ENCODE results near the gene NOP53. TPM values are rescaled to one million over a fixed set of nuclear protein-coding genes. Genes with fewer than 3 reads are reported as not detected.

The NOP53 gene
- total RNA-seq, 1 donor = 55.7 TPM

GRCh38 chr19:47778049-47778953 is 33.0 kb downstream of the NOP53 start, which contains the start of gene SELENOW:
Gene SELENOW, plus strand, starts transcription at chr19:47778703. Its CDS starts 83 bp downstream, at chr19:47778786.
- TF ChIP-seq, protein P1, sequence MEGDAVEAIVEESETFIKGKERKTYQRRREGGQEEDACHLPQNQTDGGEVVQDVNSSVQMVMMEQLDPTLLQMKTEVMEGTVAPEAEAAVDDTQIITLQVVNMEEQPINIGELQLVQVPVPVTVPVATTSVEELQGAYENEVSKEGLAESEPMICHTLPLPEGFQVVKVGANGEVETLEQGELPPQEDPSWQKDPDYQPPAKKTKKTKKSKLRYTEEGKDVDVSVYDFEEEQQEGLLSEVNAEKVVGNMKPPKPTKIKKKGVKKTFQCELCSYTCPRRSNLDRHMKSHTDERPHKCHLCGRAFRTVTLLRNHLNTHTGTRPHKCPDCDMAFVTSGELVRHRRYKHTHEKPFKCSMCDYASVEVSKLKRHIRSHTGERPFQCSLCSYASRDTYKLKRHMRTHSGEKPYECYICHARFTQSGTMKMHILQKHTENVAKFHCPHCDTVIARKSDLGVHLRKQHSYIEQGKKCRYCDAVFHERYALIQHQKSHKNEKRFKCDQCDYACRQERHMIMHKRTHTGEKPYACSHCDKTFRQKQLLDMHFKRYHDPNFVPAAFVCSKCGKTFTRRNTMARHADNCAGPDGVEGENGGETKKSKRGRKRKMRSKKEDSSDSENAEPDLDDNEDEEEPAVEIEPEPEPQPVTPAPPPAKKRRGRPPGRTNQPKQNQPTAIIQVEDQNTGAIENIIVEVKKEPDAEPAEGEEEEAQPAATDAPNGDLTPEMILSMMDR (IDR thresholded peaks at IDR 0.05; ENCODE audit: extremely low read depth, low read depth, low read length) = no peak
- H2AFZ ChIP-seq (ENCODE audit: low read length) = peak within 1 kb of the TSS; percentile 99

DNA sequence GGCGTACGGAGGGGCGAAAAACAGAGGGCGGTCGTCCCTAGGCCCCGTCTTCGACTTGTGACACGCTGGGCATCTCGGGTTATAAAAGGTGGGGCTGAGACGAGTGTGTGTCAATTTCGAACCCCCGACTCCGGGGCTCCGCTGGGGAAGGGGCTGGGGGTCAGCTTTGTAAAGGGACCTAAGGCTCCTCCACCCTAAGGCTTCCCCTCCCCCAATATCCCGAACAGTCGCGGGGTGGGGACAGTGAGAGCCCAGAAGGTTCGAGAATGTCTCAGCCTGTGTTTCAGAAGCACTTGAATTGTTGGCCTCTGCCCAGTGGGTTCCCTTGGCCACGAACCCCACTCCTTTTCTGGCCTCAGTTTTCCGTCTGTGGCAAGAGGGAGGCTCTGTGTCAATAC is 33.6 kb downstream of the NOP53 start:
- H3K79me2 ChIP-seq (ENCODE audit: insufficient read depth, low read length) = peaks cover 37% of the 10 kb centered on the region
- peak overlapping the region; percentile 98 for H3K4me3 ChIP-seq (ENCODE audit: insufficient read depth, low read length)
- no peaks in the 10 kb centered on the region for H3K9me3 ChIP-seq (ENCODE audit: low read depth, low read length)
- TF ChIP-seq, protein P1 (IDR thresholded peaks at IDR 0.05; ENCODE audit: extremely low read depth, low read depth, low read length) = no peak
- H4K20me1 ChIP-seq (ENCODE audit: insufficient read depth, low read length) = peaks cover 27% of the 10 kb centered on the region
- peak; percentile 82 for DNase-seq (ENCODE audit: insufficient read length, low spot score, missing footprints)
- H3K27ac ChIP-seq (ENCODE audit: low read depth, low read length) = peak overlapping the region; percentile 96
- H3K27me3 ChIP-seq (ENCODE audit: insufficient read depth, low read length) = no peaks in the 10 kb centered on the region
- peak overlapping the region; percentile 99 for H2AFZ ChIP-seq (ENCODE audit: low read length)
- H3K36me3 ChIP-seq (ENCODE audit: insufficient read depth, low read length) = peaks cover 28% of the 10 kb centered on the region
- peak overlapping the region; percentile 96 for H3K4me2 ChIP-seq (ENCODE audit: insufficient read depth, low read length)
- peaks cover 14% of the 10 kb centered on the region for H3K4me1 ChIP-seq (ENCODE audit: insufficient read depth, low read length)

More at GRCh38 chr19:47778049-47778953, 33.0 kb downstream of the NOP53 start, which contains the start of gene SELENOW:
- peaks cover 37% of the 10 kb centered on the region for H3K79me2 ChIP-seq (ENCODE audit: insufficient read depth, low read length)
- H4K20me1 ChIP-seq (ENCODE audit: insufficient read depth, low read length) = peaks cover 27% of the 10 kb centered on the region
- H3K9me3 ChIP-seq (ENCODE audit: low read depth, low read length) = no peaks in the 10 kb centered on the region
- H3K4me3 ChIP-seq (ENCODE audit: insufficient read depth, low read length) = peak within 1 kb of the TSS; percentile 98
- H3K4me2 ChIP-seq (ENCODE audit: insufficient read depth, low read length) = peak within 1 kb of the TSS; percentile 96
- peaks cover 14% of the 10 kb centered on the region for H3K4me1 ChIP-seq (ENCODE audit: insufficient read depth, low read length)
- H3K27ac ChIP-seq (ENCODE audit: low read depth, low read length) = peak within 1 kb of the TSS; percentile 96
- DNase-seq (ENCODE audit: insufficient read length, low spot score, missing footprints) = peak; percentile 97
- peaks cover 22% of the 10 kb centered on the region for H3K36me3 ChIP-seq (ENCODE audit: insufficient read depth, low read length)
- H3K27me3 ChIP-seq (ENCODE audit: insufficient read depth, low read length) = no peaks in the 10 kb centered on the region

DNA sequence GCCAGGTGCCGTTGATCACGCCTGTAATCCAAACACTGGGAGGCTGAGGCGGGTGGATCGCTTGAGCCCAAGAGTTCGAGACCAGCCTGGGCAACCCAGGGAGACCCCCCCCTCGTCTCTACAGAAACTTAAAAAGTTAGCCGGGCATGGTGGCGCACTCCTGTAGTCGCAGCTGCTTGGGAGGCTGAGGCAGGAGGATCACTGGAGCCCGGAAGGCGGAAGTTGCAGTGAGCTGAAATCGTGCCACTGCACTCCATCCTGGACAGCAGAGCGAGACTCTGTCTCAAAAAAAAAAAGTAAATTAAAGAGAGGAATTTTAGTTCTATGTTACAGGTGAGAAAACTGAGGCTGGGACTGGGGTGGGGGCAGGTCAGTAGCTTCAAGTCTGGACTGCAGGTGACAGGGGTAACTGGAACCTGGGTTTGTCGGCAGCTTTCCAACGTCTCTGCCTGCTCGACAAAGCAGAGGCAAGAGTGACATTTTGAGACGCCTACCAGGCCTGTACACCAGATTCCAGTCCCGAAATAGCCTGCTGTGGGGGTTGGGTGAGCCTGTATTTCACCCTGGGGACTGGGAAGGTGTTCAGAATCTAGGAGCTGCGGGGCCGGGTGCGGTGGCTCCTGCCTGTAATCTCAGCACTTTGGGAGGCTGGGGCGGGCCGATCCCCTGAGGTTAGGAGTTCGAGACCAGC is 34.3 kb downstream of the NOP53 start:
- Histone ChIP-seq H3K36me3 (ENCODE audit: insufficient read depth, low read length) (peaks cover 36% of the 10 kb centered on the region), H3K9me3 (ENCODE audit: low read depth, low read length) (no peaks in the 10 kb centered on the region), H3K27ac (ENCODE audit: low read depth, low read length) (no peak overlapping the region), H3K4me2 (ENCODE audit: insufficient read depth, low read length) (peak overlapping the region; percentile 96), H2AFZ (ENCODE audit: low read length) (peak overlapping the region; percentile 29), H3K4me1 (ENCODE audit: insufficient read depth, low read length) (peaks cover 14% of the 10 kb centered on the region), H4K20me1 (ENCODE audit: insufficient read depth, low read length) (peaks cover 27% of the 10 kb centered on the region), H3K4me3 (ENCODE audit: insufficient read depth, low read length) (peak overlapping the region; percentile 98), H3K79me2 (ENCODE audit: insufficient read depth, low read length) (peaks cover 37% of the 10 kb centered on the region), H3K27me3 (ENCODE audit: insufficient read depth, low read length) (no peaks in the 10 kb centered on the region)
- peak; percentile 62 for DNase-seq (ENCODE audit: insufficient read length, low spot score, missing footprints)
- TF ChIP-seq, protein P1 (IDR thresholded peaks at IDR 0.05; ENCODE audit: extremely low read depth, low read depth, low read length) = no peak

DNA sequence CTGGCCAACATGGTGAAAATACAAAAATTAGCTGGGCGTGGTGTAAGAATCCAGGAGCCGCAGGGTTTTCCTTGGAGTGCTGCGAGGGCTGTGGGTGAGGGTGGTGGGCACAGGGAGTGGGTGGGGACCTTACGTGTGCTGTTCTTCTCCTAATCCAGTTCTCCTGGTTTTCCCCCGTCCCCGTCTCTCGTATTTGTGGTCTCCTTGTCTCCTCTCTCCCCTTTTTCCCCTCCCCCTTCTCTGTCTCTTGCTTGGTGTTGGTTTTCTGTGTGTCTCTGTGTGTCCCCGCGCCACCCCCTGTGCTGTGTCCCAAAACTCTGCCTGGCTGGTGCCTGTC is 34.8 kb downstream of the NOP53 start:
- Histone ChIP-seq H3K4me3 (ENCODE audit: insufficient read depth, low read length) (peak overlapping the region; percentile 98), H3K9me3 (ENCODE audit: low read depth, low read length) (no peaks in the 10 kb centered on the region), H3K27me3 (ENCODE audit: insufficient read depth, low read length) (no peaks in the 10 kb centered on the region), H3K36me3 (ENCODE audit: insufficient read depth, low read length) (peaks cover 40% of the 10 kb centered on the region), H3K4me2 (ENCODE audit: insufficient read depth, low read length) (peak overlapping the region; percentile 96), H2AFZ (ENCODE audit: low read length) (no peak overlapping the region), H3K27ac (ENCODE audit: low read depth, low read length) (no peak overlapping the region), H3K79me2 (ENCODE audit: insufficient read depth, low read length) (peaks cover 37% of the 10 kb centered on the region), H4K20me1 (ENCODE audit: insufficient read depth, low read length) (peaks cover 27% of the 10 kb centered on the region), H3K4me1 (ENCODE audit: insufficient read depth, low read length) (peaks cover 14% of the 10 kb centered on the region)
- no peak for DNase-seq (ENCODE audit: insufficient read length, low spot score, missing footprints)
- TF ChIP-seq, protein P1 (IDR thresholded peaks at IDR 0.05; ENCODE audit: extremely low read depth, low read depth, low read length) = no peak

All from osteoblast (primary cell).